COLO668 (cell line): ENCODE data around the gene COMMD9.
"Not testable (repeated sequence)": the region's sequence is repeated elsewhere in the genome, so short reads cannot be mapped to it uniquely, and the experiment has no call there.

Experiments used
- DNase-seq: peaks from one replicate; lab custom pipeline; 2025; ENCODE audit not compliant: unreplicated experiment; lab: John Stamatoyannopoulos, UW

Gene COMMD9

DNA sequence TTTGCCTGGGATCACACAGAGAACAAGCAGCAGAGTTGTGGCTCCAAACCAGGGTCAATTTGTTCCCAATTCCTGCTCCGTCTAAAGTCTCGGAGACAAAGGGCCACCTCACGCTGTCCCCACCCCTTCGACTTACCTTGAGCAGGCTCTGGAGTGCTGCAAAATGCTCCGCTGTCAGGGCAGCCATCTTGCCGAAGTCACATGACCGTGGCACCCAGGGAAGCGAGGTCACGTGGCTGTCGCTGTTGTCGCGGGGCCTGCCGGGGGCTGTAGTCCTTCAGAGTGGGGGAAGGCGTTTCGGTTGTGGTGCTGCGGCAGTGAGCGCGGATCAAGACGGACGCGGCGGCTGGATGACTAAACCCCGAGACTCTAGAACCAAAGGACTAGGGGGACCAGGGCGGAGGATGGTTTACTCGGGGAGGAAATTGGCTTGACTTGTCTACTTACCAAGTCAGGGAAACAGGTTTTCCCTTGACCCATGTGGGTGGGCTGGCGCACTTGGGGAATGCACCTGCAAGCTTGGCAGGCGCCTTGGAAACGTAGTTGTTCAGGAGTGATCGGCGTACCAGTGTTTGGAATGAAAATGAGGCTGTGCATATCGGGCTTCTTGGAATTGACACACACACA lies at the start of gene COMMD9:
Gene COMMD9, minus strand, starts transcription at position 199 of the 627 bp plus-strand sequence. Its CDS starts 12 bp downstream, at position 187.
- peak; percentile 93 for DNase-seq

DNA sequence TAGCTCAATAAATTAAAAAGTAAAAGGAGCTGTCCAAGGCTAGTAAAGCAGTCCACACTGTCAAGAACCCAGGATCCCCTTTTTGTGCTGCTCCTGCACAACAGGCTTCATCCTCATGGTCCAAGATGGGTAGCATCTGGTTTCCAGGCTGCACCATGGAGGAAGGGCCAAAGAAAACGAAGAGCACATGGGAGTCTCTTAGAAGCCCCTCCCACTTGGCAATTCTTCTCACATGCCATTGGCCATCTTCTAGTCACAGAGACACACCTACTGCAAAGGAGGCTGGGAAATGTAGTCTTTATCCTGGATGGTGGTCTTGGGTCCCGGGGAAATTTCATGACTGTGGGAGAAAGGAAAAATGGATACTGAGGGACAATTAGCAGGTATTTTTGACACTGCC lies 44.7 kb upstream of the COMMD9 start:
- no peak for DNase-seq

DNA sequence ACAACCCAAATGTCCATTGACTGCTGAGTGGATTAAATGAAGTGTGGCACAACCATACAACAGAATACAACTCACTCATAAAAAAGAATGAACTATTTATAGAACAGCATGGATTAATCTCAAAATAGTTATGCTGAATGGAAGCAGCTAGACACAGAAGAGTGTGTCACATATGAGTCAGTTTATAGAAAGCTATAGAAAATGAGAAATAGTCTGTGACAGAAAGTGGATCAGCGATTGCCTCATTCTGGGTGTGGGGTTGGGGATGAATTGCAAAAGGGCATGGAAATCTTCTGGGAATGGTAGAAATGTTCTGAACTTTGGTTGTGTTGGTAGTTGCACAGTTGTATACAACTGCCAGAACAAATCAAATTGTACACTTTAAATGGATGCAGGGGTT lies 44.2 kb upstream of the COMMD9 start:
- no peak for DNase-seq

DNA sequence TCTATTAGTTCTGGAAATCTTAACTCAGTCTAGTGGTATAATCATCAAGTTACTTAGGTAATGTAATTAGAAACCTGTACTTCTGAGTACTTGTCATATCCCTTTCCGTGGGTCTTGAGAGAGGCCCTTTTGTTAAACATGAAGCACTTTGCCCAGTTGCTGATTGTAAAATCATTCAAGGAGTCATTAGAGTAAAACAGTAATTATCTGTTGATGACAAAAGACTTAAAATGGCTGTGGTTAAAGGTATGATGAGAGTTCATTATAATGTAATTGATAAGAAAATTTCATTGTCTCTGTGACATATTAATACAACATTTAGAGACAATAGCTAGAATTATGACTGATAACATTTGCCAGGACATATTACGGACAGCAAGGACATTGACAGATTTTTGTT lies 41.2 kb upstream of the COMMD9 start:
- no peak for DNase-seq

DNA sequence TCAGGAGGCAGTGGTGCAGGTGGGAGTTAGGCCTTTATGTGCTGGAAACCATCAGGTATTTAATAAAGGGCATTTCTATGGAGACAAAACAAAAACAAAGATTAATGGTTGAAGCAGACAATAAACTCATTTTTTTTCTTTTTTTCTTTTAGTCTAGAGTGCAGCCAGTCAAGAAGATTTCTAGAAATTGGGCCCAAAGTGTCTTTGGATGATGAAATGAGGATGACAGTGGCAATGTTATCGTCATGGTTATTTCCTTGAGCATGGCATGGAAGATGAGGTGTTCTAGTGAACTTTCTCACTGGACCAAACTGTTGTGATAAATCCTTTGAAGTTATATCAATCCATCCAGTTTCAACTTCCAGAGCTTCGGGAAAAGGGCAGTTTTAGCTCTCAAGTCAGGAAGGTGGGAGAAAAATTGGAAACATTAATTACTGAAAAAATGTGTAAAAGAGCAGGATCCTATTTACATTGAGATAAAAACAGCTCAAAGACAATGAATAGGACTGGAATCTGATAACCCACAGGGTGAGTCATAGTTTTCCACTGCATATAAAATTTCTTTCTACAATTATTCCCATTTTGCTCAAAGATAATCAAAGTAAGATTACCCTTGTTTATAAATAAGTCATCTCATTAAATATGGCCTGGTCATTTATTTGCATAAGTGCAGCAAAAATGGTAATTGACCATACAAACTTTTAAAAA lies 39.9 kb upstream of the COMMD9 start:
- no peak for DNase-seq

DNA sequence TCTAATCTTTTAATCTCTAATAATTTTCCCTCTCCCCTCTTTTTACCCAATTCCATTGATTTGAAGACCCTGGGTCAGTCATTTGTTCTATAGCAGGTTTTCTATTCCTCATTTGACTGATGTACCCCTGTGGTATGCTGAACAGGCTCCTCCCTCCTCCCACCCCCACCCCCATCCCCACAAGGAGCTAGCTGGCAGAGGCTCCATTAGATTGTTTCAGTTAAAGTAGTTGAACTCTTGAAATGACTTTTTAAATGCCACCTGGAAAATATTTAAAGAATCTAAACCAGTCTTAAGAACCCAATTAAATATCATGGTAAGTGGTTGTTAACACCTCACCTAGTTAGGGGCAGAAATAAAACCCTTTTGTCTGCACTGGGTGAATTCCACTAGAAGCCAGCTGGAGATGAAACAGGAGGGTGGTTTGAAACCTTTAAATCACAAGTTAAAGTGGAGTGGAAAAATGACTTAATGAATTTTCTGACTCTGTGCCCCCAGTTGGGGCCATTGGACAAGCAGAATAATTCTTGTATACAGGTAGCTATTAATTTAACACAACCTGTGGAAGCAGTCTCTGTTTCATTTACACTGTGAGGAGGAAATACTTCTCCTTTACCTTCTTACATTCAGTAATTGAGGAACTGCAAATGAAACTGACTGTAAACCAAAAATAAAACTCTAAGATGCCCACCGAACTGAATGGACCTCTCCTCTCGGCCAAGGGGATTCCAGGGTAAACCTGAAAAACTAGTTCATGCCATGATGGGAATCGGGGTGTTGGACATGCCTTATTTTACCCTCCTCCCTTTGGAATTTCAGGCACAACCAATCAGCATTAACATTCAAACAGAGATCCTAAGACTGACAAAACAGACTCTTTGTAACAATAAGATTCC lies 37.5 kb upstream of the COMMD9 start:
- DNase-seq, result no peak

DNA sequence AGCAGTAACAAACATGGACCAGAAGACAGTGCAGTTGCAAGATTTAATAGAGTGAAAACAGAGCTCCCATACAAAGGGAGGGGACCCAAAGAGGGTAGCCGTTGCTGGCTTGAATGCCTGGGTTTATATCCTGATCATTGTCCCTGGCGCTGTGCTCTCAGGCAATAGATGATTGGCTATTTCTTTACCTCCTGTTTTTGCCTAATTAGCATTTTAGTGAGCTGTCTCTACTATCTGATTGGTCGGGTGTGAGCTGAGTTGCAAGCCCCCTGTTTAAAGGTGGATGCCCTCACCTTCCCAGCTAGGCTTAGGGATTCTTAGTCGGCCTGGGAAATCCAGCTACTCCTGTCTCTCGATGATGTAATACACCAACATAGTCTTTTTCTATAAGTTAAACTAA lies 36.2 kb upstream of the COMMD9 start:
- DNase-seq, result not testable (repeated sequence)

DNA sequence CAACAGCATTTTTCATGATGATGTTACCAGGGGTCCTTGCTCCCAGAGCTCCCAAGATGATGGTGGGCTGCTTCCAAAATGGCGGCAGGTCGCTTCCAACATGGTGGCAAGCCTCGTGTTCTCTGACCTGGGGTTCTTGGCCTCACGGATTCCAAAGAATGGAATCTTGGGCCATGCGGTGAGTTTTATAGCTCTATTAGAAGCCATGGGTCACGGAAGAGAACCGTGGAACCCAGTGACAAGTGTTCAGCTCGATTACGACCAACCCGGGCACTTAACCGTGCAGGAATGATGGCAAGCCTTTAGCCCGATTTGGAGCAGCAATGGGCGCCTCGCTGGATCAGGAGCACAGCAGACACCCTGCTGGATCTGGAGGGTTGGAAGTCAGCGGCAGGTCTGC lies 35.7 kb upstream of the COMMD9 start:
- DNase-seq, result not testable (repeated sequence)

DNA sequence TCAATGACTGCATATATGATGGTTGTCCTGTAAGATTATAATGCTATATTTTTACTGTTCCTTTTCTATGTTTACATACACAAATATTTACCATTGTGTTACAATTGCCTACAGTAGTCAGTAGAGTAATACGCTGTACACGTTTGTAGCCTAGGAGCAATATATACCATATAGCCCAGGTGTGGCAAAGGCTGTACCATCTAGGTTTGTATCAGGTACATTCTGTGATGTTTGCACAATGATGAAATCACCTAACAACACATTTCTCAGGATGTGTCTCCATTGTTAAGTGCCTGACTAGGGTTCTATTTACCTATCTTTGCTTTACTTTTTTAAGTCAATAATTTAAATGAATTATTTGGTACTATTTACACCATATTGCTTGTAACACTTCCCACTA lies 28.8 kb upstream of the COMMD9 start:
- peak; percentile 7 for DNase-seq

DNA sequence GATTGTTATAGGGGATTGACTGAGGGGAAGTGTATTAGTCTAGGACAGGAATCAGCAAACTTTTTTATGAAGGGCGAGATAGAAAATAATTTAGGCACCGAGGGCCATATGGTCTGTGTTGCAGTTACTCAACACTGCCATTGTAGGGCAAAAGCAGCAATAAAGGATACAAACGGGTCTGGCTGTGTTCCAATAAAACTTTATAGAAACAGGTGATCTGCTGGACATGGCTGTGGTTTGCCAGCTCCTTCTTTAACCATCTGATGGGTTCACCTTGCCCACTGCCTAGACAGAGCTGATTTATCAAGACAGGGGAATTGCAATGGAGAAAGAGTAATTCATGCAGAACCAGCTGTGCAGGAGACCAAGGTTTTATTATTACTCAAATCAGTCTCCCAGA lies 26.8 kb upstream of the COMMD9 start:
- DNase-seq, result no peak

DNA sequence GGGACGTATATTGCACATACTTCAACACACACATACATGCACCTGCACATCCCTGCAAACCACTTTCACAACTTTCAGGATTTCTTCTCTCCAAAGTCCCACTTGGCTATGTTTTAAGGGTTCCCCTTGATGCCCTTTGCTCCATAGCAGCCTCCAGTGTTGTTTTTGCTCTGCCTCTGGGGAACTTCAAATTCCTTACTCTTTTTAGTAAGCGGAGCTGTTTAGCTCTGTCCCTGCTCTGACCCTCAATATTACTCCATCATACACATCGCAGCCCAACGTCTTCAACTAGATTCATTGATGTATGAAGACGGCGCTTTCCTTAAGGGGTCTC lies 25.2 kb upstream of the COMMD9 start:
- no peak for DNase-seq

DNA sequence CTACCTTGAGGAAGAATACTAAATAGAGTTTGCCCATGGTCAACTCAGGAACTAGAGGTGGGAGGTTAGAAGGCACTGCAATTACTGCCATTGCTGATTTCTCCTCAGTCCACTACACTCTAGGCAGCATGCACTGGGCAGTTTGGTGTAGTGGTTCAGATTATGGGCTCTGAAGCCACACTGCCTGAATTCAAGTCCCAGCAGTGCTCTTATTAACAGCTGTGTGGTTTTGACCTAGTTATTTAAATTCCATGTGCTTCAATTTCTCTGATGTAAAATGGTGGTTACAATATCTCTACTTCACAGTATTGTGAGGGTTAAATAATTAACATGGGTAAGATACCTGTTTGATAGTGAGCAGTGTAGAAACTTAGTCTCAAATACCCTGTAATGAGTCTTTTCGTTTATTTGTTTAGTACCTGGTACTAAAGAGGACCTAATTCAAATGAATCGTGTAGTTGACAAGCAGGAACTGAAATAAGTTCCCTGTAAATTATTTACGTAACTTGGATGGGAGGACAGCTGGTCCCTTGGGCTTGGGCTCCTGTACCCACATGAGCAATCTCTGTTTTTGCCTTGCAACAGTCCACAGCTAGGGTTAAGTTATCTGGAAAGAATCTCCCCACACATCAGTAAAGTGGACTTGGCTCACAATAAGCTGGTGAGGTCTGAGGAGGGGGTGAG lies 24.7 kb upstream of the COMMD9 start:
- no peak for DNase-seq

DNA sequence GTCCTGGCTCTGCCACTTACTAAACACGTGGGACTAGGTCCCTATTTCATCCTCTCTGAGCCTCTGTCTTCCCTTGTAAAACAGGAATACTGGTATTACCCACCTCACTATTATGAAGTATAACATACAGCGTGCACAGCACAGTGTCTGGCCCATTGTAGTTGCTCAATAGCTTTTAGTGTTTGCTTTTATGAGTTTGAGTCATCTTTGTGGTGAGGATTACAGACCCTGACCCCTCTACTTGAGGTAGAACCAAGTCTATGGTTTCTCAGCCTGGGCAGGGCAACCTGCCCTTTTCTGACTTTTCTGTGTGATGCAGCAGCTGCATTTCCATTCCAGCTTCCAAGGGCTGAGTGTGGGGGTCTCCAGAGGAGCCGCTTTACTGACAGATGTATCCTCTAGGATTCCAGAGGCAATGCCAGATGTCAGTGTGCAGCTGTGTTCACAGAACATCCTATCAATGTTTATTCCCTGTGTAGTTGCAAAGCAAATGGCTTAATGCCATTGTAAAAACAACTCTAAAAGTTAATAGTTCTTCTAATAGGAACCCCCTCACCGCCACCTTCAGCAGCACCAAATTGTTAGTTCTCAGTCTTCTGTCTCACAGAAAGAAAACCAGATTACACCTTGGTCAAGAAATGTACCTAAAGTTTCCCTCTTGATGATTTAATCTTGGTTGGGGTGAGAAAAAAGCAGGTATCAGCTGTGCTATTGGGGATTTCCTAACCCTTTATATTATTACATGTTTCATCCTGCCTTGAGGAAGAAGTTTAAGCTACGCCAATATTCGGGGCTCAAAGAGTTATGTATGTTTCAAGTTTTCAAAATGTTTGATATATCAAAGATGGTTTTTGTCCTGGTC lies 23.6 kb upstream of the COMMD9 start:
- DNase-seq, result no peak

DNA sequence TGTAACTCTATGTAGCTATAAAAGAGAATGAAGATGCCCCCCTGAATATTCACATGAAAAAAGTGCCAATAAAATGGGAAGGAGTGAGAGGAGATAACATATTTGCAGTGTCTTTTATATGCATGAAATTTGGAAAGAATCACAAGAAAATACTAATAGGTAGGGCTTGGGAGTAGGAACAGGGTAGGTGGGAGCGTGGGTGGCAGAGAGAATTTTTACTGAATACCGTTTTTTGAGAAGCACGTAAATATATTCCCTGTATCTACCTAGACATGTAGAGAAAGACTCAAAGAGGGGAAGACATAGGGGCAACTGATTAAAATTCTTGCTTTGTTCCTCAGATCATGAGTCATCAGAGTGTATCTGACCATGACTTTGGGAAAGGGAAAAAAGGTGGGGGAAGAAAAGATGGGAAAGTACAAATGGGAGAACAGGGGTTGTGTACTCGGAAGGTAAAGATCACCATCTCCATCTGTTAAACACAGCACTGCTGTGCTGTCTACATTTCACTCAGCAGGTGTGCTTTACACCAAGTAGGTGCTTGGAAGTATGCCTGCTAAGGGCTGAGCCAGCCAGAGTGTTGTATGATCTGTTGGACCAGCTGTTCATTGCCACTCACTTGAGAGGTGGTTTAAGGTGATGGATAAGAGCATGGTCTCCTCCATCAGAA lies 22.8 kb upstream of the COMMD9 start:
- DNase-seq, result peak; percentile 41

DNA sequence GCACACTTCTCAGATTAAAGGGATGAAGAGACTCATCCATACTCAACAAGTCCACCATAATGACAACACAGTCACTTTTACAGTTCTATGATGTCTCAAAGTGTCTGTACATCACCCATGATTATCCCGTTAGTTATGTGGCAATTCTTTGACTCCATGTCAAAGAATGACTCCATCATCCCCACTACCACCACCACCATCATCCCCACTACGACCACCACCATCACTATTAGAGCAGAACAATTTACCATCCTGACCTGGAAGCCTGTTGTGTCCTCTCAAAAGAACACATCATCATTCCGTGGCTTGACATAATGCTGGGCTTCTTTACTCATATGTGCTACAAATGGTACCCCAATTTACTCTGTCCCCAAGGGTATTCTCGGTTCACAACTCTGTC lies 20.6 kb upstream of the COMMD9 start:
- DNase-seq, result no peak

DNA sequence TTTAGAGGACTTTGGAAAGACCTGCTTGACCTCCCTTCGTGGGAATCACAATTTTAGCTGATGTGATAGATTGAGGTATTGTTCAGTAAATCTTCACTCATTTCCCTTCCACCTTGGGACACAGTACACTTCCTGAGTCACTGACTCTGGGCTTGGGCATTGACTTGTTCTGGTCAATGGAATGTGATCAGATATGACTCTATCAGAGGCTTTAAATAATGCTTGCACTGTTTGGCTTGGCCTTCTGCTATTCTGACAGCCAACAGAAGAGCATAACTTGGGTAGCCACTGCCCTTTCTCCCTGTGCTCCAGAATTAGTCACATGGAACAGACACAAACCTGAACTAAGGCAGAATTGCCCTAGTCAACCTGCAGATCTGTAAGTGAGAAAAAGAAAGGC lies 19.4 kb upstream of the COMMD9 start:
- no peak for DNase-seq

DNA sequence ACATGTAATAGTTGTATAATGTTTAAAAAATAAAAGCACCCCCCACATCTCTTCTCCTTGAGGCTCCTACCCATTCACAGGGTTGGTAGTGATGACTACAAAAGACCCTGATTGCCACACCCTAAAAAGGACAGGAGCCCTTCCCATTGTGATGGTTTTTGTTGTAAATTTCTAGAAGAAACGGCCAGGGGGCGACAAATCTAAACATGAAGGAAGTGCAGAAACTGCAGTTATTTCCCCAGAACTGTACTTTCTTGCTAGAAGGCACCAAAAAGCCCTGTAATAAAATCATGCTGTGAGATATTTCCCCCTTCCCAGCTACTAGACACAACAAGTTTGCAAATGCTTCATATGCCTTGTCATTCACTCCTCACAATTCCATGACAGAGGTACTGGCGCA lies 17.7 kb upstream of the COMMD9 start:
- DNase-seq, result no peak

DNA sequence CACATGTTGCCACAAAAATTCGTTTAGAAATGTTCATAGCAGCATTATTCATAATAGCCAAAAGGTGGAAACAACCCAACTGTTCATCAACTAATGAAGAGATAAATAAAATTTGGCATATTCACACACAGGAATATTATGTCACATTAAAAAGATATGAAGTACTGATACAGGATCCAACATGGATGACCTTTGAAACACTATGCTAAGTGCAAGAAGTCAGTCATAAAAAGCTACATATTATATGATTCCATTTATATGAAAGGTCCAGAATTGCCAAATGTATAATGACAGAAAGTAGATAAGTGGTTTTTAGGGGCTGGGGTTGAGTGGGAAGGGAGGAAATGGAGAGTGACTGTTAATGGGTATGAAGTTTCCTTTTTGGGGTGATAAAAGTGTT lies 15.8 kb upstream of the COMMD9 start:
- DNase-seq, result no peak

DNA sequence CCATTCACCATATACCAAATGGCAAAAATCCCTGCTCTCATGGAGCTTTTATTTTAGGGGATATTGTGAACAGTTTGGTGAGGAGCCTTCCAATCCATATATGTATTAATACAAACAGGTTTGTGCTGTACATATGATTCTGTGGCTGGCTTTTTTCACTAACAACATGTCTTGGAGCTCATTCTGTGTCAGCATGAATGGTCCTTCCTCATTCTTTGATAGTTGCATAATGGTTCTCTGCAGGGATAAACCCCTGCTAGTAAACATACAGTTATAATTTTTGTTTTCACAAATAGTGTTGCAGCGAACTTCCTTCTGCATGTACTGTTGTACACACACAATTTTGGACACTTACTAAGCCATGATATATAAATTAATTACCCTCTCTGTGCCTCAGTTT lies 15.1 kb upstream of the COMMD9 start:
- no peak for DNase-seq

DNA sequence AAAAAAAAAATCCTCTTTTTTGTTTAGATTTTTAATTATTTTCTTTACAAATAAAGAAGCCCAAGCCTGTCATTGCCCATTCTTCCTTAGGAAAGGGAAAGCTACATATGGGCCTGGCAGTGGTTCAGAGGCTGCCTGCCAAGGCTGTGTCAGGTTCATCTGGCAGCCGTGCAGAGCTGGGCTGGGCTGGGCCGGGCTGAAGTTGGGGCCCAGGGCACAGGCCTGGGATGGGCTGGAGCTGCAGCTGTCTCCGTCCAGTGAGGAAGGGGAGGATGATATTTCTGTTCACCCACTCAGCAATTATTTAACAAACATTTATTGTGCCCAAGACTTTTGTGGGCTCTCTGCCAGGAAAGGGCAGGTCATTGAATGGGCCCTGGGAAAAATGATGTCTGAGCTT lies 11.4 kb upstream of the COMMD9 start:
- peak; percentile 31 for DNase-seq
